Glutamatergic neuron (in vitro differentiated cells): ENCODE data around the gene KAT5. TPM values are rescaled to one million over a fixed set of nuclear protein-coding genes. Genes with fewer than 3 reads are reported as not detected.

Experiments
- DNase-seq: peaks from one replicate; pipeline ENCODE4 v3.0.0; 2022
- H3K27ac Mint-ChIP-seq: one replicate; pipeline ENCODE4 v1.8.0; 2020; ENCODE audit warnings: mild to moderate bottlenecking, mixed read lengths, inconsistent platforms; ENCODE audit not compliant: unreplicated experiment
- H3K27me3 Mint-ChIP-seq: one replicate; pipeline ENCODE4 v1.8.0; 2020; ENCODE audit warnings: mild to moderate bottlenecking, moderate library complexity, mixed read lengths, inconsistent platforms; ENCODE audit not compliant: unreplicated experiment
- H3K36me3 Mint-ChIP-seq: one replicate; pipeline ENCODE4 v1.8.0; 2020; ENCODE audit warnings: mild to moderate bottlenecking, mixed read lengths, inconsistent platforms; ENCODE audit not compliant: unreplicated experiment
- H3K4me1 Mint-ChIP-seq: one replicate; pipeline ENCODE4 v1.8.0; 2020; ENCODE audit warnings: mild to moderate bottlenecking, low read depth, mixed read lengths, inconsistent platforms; ENCODE audit not compliant: unreplicated experiment
- H3K4me3 Mint-ChIP-seq: one replicate; pipeline ENCODE4 v1.8.0; 2020; ENCODE audit warnings: mild to moderate bottlenecking, mixed read lengths, inconsistent platforms; ENCODE audit not compliant: unreplicated experiment
- H3K9me3 Mint-ChIP-seq: one replicate; pipeline ENCODE4 v1.8.0; 2020; ENCODE audit warnings: mild to moderate bottlenecking, moderate library complexity, mixed read lengths, inconsistent platforms; ENCODE audit not compliant: unreplicated experiment
- CTCF ChIP-seq: fragments of 200-600 bp; sonication (generic); IDR thresholded peaks from one replicate; pipeline ENCODE4 v1.5.0; 2021; ENCODE audit not compliant: partially characterized antibody, unreplicated experiment
- total RNA-seq: library from RNA; stranded (reverse); fragmentation: NEBNext Ultra II Directional; extraction: Animal tissue kit (Norgen Biotek cat#: 25700); gene quantifications from one replicate; pipeline ENCODE4 v1.2.1, GENCODE V29; 2021; ENCODE audit not compliant: unreplicated experiment

Gene KAT5
- total RNA-seq, 1 donor from 2014 or later: 71.3 TPM

- H3K36me3 Mint-ChIP-seq: no peaks in the 10 kb centered on the region
Observed at GRCh38 chr11:65716302-65716701, 4.2 kb downstream of the KAT5 start.

GRCh38 chr11:65716774-65717405 lies 4.8 kb downstream of the KAT5 start:
- no peak overlapping the region for H3K4me3 Mint-ChIP-seq
- H3K27me3 Mint-ChIP-seq: peaks cover 4% of the 10 kb centered on the region
- H3K27ac Mint-ChIP-seq: peak overlapping the region; percentile 82
- peaks cover 10% of the 10 kb centered on the region for H3K9me3 Mint-ChIP-seq
- no peaks in the 10 kb centered on the region for H3K36me3 Mint-ChIP-seq
- H3K4me1 Mint-ChIP-seq: peaks cover 4% of the 10 kb centered on the region
- DNase-seq: no peak
- TF ChIP-seq CTCF: no peak

More at GRCh38 chr11:65716302-65716701, 4.2 kb downstream of the KAT5 start:
- Mint-ChIP-seq H3K4me3 (no peak overlapping the region), H3K4me1 (peaks cover 4% of the 10 kb centered on the region), H3K27ac (no peak overlapping the region), H3K27me3 (peaks cover 7% of the 10 kb centered on the region), H3K9me3 (peaks cover 13% of the 10 kb centered on the region)
- no peak for TF ChIP-seq CTCF
- no peak for DNase-seq

DNA sequence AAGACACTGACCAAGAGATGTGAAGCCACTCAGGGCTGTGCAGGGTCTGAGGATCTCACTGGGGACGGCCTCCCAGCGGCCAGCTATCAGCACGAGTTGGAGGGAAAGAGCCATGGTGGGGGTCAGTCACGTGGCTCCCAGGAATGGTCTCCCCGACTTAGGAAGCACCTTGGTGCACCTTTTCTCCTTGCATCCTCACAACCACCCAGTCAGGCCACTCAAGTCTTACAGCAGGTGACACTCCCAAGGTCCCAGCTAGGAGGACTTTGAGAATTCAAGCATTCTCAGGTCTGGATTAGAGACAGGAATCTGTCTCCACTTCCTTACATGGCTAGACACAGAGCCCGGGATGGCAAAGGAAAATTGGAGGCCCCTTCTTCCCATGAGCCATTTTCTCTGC lies 5.9 kb downstream of the KAT5 start:
- Mint-ChIP-seq H3K4me1 (peaks cover 4% of the 10 kb centered on the region), H3K9me3 (peaks cover 8% of the 10 kb centered on the region), H3K27me3 (peaks cover 2% of the 10 kb centered on the region), H3K27ac (no peak overlapping the region), H3K36me3 (no peaks in the 10 kb centered on the region), H3K4me3 (no peak overlapping the region)
- no peak for TF ChIP-seq CTCF
- no peak for DNase-seq

DNA sequence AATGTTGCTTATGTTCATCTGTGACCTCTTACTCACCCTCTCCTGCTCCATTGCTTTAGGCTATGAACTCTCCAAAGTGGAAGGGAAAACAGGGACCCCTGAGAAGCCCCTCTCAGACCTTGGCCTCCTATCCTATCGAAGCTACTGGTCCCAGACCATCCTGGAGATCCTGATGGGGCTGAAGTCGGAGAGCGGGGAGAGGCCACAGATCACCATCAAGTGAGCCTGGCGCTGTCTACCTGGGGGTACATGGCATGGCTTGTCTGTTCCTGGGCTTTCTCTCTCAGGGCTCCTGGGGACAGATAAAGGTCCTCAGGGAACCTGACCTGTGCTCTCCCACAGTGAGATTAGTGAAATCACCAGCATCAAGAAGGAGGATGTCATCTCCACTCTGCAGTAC lies 6.5 kb downstream of the KAT5 start:
- H3K4me3 Mint-ChIP-seq: peak overlapping the region; percentile 95
- TF ChIP-seq CTCF: no peak
- H3K27me3 Mint-ChIP-seq: peaks cover 2% of the 10 kb centered on the region
- H3K36me3 Mint-ChIP-seq: no peaks in the 10 kb centered on the region
- H3K4me1 Mint-ChIP-seq: peaks cover 4% of the 10 kb centered on the region
- H3K27ac Mint-ChIP-seq: no peak overlapping the region
- DNase-seq: no peak
- H3K9me3 Mint-ChIP-seq: peaks cover 8% of the 10 kb centered on the region

- H3K27ac Mint-ChIP-seq: no peak overlapping the region
- peaks cover 4% of the 10 kb centered on the region for H3K4me1 Mint-ChIP-seq
- peak; percentile 20 for DNase-seq
- TF ChIP-seq CTCF: no peak
- peaks cover 5% of the 10 kb centered on the region for H3K9me3 Mint-ChIP-seq
- H3K4me3 Mint-ChIP-seq: peak overlapping the region; percentile 95
- H3K27me3 Mint-ChIP-seq: peaks cover 2% of the 10 kb centered on the region
- no peaks in the 10 kb centered on the region for H3K36me3 Mint-ChIP-seq
Observed at GRCh38 chr11:65718964-65719492, 7.0 kb downstream of the KAT5 start.
